ENCODE measurements around the gene TNFSF18. TPM values are rescaled to one million over a fixed set of nuclear protein-coding genes. Genes with fewer than 3 reads are reported as not detected.

The TNFSF18 gene
- total RNA-seq, 1 experiment from 2014 or later: 1.6 TPM

DNA sequence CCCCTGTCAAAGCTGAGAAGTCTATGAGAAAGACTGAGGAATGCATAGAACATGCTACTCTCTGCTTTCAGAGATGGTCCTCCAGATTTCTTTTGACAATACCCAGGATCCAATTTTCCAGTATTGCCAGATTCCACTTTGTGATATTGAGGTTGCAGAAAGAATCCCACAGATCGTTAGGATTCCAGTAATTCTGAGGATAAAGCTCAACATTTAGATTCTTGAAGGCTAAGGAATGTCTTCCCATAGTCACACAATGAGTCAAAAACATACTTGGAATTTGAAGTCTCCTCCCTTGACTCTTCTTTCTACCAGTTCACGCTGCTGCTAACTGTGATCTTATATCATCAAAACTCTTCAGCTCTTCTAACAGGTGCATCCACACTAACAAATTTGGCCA, 57.1 kb downstream of the TNFSF18 start:
- CTCF ChIA-PET: no interaction called here
- peaks cover 0 to 7% of the 10 kb centered on the region in 2 experiments; a peak in 2 of 4 replicates for H3K4me1 ChIP-seq (ENCODE audit: control insufficient read depth in 1 of 2, insufficient read depth in 2 of 2, low read length in 2 of 2)
- no peak overlapping the region for H3K4me3 ChIP-seq (replicated peaks in 1 of 2; ENCODE audit: low read depth in 1 of 2, low read length in 2 of 2)
- no peak overlapping the region for H3K4me2 ChIP-seq (ENCODE audit: low read length)
- intact Hi-C loops (cut with micrococcal nuclease): no loop called here
- H3K9me3 ChIP-seq (ENCODE audit: control insufficient read depth in 1 of 2, insufficient read depth in 1 of 2, low read depth in 1 of 2, low read length in 2 of 2): no peaks in the 10 kb centered on the region; a peak in 1 of 4 replicates
- no TSS peak for BruUV-seq (replicated peaks)
- no peak overlapping the region for H3K9ac ChIP-seq (ENCODE audit: low read length)
- H3K79me2 ChIP-seq (ENCODE audit: insufficient read depth, low read length): no peaks in the 10 kb centered on the region
- RAD21 ChIA-PET (ENCODE audit: low non-redundant PET in 1 of 2, low total read pairs in 2 of 2, uncharacterized antibody in 2 of 2, unreplicated experiment in 2 of 2): no interaction called here
- no peak for TF ChIP-seq EZH2 (IDR thresholded peaks at IDR 0.05)
- TF ChIP-seq, protein P1, sequence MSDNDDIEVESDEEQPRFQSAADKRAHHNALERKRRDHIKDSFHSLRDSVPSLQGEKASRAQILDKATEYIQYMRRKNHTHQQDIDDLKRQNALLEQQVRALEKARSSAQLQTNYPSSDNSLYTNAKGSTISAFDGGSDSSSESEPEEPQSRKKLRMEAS (IDR thresholded peaks at IDR 0.05): no peak
- no peak for TF ChIP-seq RAD21 (IDR thresholded peaks at IDR 0.05; ENCODE audit: low read depth)
- TF ChIP-seq POLR2A (IDR thresholded peaks at IDR 0.05; ENCODE audit: borderline replicate concordance, extremely low read depth, insufficient read depth, insufficient read length): no peak
- TF ChIP-seq FOSL1 (IDR thresholded peaks at IDR 0.05; ENCODE audit: low read depth): no peak
- TF ChIP-seq JUND (IDR thresholded peaks at IDR 0.05): no peak
- no peak for TF ChIP-seq EGR1 (IDR thresholded peaks at IDR 0.05; ENCODE audit: low read depth)
- no peak for TF ChIP-seq SRF (IDR thresholded peaks at IDR 0.05; ENCODE audit: low read depth)
- no peak for TF ChIP-seq POLR2AphosphoS5 (IDR thresholded peaks at IDR 0.05; ENCODE audit: low read depth, low read length)
- no peak for TF ChIP-seq ZNF274 (IDR thresholded peaks at IDR 0.05; ENCODE audit: low read depth, low read length)
- no peak for TF ChIP-seq YY1 (IDR thresholded peaks at IDR 0.05; ENCODE audit: extremely low read depth, insufficient replicate concordance, low read depth, low read length)
- TF ChIP-seq, protein P2, sequence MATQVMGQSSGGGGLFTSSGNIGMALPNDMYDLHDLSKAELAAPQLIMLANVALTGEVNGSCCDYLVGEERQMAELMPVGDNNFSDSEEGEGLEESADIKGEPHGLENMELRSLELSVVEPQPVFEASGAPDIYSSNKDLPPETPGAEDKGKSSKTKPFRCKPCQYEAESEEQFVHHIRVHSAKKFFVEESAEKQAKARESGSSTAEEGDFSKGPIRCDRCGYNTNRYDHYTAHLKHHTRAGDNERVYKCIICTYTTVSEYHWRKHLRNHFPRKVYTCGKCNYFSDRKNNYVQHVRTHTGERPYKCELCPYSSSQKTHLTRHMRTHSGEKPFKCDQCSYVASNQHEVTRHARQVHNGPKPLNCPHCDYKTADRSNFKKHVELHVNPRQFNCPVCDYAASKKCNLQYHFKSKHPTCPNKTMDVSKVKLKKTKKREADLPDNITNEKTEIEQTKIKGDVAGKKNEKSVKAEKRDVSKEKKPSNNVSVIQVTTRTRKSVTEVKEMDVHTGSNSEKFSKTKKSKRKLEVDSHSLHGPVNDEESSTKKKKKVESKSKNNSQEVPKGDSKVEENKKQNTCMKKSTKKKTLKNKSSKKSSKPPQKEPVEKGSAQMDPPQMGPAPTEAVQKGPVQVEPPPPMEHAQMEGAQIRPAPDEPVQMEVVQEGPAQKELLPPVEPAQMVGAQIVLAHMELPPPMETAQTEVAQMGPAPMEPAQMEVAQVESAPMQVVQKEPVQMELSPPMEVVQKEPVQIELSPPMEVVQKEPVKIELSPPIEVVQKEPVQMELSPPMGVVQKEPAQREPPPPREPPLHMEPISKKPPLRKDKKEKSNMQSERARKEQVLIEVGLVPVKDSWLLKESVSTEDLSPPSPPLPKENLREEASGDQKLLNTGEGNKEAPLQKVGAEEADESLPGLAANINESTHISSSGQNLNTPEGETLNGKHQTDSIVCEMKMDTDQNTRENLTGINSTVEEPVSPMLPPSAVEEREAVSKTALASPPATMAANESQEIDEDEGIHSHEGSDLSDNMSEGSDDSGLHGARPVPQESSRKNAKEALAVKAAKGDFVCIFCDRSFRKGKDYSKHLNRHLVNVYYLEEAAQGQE (IDR thresholded peaks at IDR 0.05; ENCODE audit: low read depth): no peak
- no peak for TF ChIP-seq SIN3A (IDR thresholded peaks at IDR 0.05; ENCODE audit: low read depth)
- TF ChIP-seq, protein P3, sequence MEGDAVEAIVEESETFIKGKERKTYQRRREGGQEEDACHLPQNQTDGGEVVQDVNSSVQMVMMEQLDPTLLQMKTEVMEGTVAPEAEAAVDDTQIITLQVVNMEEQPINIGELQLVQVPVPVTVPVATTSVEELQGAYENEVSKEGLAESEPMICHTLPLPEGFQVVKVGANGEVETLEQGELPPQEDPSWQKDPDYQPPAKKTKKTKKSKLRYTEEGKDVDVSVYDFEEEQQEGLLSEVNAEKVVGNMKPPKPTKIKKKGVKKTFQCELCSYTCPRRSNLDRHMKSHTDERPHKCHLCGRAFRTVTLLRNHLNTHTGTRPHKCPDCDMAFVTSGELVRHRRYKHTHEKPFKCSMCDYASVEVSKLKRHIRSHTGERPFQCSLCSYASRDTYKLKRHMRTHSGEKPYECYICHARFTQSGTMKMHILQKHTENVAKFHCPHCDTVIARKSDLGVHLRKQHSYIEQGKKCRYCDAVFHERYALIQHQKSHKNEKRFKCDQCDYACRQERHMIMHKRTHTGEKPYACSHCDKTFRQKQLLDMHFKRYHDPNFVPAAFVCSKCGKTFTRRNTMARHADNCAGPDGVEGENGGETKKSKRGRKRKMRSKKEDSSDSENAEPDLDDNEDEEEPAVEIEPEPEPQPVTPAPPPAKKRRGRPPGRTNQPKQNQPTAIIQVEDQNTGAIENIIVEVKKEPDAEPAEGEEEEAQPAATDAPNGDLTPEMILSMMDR (IDR thresholded peaks at IDR 0.05 in 2 of 3, conservative IDR thresholded peaks at IDR 0.05 in 1 of 3; ENCODE audit: borderline replicate concordance in 1 of 3, insufficient read depth in 1 of 3, low read depth in 2 of 3, low read length in 2 of 3): no peak
- TF ChIP-seq CEBPB (IDR thresholded peaks at IDR 0.05; ENCODE audit: low read depth): no peak
- TF ChIP-seq CBX3 (IDR thresholded peaks at IDR 0.05; ENCODE audit: low read depth): no peak
- TF ChIP-seq TCF7L2 (IDR thresholded peaks at IDR 0.05; ENCODE audit: borderline replicate concordance, extremely low read depth, insufficient read depth, insufficient read length): no peak
- TF ChIP-seq, protein P4, sequence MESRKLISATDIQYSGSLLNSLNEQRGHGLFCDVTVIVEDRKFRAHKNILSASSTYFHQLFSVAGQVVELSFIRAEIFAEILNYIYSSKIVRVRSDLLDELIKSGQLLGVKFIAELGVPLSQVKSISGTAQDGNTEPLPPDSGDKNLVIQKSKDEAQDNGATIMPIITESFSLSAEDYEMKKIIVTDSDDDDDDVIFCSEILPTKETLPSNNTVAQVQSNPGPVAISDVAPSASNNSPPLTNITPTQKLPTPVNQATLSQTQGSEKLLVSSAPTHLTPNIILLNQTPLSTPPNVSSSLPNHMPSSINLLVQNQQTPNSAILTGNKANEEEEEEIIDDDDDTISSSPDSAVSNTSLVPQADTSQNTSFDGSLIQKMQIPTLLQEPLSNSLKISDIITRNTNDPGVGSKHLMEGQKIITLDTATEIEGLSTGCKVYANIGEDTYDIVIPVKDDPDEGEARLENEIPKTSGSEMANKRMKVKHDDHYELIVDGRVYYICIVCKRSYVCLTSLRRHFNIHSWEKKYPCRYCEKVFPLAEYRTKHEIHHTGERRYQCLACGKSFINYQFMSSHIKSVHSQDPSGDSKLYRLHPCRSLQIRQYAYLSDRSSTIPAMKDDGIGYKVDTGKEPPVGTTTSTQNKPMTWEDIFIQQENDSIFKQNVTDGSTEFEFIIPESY (IDR thresholded peaks at IDR 0.05; ENCODE audit: extremely low read depth, insufficient replicate concordance, low read length): no peak
- no peak for TF ChIP-seq ELF1 (IDR thresholded peaks at IDR 0.05; ENCODE audit: borderline replicate concordance, low read depth)
- DNase-seq (ENCODE audit: low read depth, low spot score) (no peak), ATAC-seq (no peak)
- H3K36me3 ChIP-seq (ENCODE audit: control insufficient read depth in 1 of 2, insufficient read depth in 2 of 2, low read length in 2 of 2): no peaks in the 10 kb centered on the region
- H3K27me3 ChIP-seq (ENCODE audit: insufficient read depth, low read length): no peaks in the 10 kb centered on the region
- no peak overlapping the region for H2AFZ ChIP-seq (ENCODE audit: low read depth, low read length, poor library complexity, severe bottlenecking)
- H3K9me2 ChIP-seq (ENCODE audit: insufficient read depth): no peaks in the 10 kb centered on the region
- H3K27ac ChIP-seq (ENCODE audit: low read depth, low read length): no peak overlapping the region
- H4K20me1 ChIP-seq (ENCODE audit: insufficient read depth): no peaks in the 10 kb centered on the region
- POLR2A ChIA-PET: no interaction called here

Measured in HCT116 (cell line).